Measurements from ENCODE around the gene RBM28.

RBM28 gene, protein sequence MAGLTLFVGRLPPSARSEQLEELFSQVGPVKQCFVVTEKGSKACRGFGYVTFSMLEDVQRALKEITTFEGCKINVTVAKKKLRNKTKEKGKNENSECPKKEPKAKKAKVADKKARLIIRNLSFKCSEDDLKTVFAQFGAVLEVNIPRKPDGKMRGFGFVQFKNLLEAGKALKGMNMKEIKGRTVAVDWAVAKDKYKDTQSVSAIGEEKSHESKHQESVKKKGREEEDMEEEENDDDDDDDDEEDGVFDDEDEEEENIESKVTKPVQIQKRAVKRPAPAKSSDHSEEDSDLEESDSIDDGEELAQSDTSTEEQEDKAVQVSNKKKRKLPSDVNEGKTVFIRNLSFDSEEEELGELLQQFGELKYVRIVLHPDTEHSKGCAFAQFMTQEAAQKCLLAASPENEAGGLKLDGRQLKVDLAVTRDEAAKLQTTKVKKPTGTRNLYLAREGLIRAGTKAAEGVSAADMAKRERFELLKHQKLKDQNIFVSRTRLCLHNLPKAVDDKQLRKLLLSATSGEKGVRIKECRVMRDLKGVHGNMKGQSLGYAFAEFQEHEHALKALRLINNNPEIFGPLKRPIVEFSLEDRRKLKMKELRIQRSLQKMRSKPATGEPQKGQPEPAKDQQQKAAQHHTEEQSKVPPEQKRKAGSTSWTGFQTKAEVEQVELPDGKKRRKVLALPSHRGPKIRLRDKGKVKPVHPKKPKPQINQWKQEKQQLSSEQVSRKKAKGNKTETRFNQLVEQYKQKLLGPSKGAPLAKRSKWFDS

DNA sequence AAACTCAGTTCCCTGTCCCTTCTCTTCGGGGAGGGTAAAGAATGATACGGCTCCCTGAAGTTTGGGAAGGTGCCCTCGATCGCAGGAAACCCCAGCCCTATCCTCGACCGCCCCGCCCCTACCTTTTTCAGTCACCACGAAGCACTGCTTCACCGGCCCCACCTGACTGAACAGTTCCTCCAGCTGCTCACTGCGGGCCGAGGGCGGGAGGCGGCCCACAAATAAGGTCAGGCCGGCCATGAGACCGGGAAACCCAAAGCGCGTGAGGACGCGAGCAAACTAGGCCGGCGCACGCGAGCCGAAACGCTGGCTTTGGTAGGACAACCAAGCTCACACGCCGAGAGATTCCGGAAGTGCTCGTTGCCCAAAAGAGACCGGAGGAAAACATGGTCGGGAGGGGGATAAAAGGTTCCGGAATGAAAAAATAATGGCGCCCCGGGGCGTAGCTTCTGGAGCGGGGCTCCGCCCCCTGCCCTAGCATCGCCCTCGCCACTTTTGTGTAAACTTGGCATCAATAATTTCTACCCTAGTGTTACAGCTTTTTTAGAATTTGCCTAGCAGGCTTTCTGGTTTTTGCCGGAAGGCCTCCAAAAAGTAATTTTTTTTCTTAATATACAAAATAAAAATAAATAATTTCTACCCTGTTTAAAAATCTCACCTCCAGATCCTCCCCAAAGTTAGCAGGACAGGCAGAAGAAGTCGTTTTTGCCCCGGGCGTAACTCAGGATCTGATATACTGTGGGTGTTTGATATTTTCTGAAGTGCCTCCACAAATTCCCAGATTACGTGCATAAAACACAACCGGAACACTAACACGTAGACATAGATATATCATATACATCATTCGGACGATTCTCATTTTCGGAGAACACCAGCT, at the start of gene RBM28:
Gene RBM28, minus strand, starts transcription at position 355 of the 877 bp plus-strand sequence. Its CDS starts 115 bp downstream, at position 240.
- DNase-seq (ENCODE audit: low spot score): peak; percentile 97

DNA sequence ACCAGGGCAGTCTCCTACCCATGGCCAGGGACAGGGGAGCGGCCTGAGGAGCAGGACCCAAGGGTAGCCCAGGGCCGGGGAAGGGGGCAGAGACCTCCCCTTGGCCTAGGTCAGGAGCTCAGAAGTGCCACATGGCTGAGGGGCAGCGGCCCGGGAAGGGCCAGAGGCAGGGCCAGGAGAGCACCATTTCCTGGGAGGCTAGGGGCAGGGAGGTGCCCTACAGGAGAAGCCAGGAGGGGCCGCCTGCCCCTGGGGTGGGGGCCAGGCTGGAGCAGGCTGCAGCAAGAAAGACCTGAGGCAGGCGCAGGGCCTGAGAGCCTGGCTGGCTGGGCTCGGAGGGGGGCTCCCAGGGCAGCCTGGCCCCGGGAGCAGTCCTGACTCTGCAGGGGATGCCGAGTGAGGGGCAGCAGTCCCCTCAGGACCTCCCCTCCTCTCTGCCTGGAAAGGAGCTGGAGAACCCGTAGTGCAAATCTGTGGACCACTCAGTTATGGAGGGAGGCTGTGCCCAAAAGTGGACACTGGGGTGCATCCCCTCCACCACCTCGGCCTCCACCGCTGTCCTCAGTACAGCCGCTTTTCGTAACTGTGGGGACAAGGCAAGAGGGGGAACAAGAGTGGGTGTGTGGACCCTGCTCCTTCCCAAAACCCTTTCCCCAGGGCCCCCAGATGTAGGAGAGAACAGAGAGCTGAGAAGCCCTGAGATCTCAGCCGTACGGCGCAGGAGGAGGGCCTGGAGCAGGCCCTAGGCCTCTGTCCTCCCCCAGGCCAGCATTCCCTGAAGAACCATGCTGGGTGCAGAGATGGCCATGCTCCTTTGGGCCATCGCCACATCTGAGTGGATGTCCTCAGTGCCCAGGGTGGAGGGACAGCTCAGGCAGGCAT, 49.0 kb upstream of the RBM28 start:
- DNase-seq (ENCODE audit: low spot score): no peak

DNA sequence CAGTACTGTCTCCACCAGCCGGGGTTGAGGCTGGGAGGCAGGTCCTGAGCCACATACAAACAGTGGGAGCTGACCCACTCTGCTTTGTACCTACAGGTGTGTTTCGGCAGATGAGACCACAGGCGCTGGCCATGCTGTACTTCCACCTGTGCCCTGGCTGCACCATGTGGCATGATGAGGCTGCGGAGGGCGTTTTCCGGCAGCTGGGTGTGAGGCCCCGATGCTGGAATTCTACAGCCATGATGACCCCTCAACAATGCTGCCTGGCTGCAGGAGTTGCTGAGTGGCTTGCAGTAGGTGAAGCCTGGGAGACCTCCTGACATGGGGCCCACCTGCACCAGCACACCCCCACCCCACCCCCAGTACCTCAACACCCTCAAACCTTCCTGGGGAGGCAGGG, 48.1 kb upstream of the RBM28 start:
- no peak for DNase-seq (ENCODE audit: low spot score)

DNA sequence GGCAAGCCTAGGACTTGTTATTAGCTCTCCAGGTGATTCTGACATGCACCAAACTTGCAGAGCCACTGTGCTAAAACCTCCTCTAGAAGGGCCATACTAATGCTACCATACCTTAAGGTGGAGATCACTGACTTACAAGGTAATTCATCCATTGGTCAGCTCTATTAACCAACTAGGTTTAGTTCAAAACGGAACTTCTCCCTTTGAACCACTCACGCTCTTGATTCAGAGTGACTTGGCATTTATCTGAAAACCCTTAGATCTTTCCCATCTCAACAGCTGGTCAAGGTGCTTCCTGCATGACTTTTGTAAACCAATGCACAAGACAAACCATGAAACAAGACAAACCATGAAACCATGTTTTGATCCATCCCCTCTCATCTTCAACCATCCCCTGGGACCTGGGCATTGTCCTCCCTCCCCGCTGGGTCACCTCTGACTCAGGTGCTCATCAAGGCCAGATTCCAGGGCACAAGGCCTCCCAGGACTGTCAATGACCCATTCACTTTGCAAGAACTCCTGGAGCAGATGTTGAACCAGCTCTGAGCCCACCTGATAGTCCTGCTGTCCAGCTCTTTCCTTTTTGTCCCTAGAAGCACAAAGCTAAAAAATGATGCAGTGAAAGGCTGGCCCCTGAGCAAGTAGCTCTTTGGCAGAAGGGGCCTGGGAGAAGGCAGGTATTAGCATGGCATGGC, 47.3 kb upstream of the RBM28 start:
- no peak for DNase-seq (ENCODE audit: low spot score)

DNA sequence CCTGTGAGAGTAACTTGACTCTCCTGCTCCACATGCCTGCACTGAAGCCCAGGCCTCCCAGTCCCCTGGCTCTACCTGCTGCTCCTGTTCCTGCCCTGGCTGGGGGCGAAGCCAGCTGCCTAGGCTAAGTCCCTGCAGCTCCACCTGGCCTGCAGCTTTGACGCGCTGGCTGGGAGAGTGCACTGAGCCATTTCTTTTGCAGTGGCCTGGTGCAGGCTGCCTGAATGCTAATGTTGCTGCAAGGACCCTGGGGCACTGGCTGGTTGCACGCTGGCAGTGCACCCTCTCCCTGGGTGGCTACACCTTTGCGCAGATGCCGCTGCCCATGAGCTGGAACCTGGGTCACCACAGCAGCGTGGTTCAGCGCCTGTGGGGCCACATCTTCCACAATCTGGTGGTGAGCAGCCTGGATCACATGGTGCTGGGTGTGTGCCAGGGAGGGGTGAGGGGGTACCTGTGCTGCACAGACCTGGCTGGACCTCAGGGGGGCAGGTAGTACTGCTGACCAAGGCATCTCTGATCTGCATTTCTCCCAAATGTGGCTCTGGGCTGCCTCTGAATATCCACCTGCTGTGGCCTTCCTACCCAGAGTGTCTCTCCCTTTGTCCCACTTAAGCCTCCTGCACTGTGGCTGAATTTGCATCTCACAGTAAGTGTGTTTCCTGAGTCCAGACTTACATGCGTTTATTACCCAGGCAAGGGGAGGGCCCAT, 46.1 kb upstream of the RBM28 start:
- no peak for DNase-seq (ENCODE audit: low spot score)

DNA sequence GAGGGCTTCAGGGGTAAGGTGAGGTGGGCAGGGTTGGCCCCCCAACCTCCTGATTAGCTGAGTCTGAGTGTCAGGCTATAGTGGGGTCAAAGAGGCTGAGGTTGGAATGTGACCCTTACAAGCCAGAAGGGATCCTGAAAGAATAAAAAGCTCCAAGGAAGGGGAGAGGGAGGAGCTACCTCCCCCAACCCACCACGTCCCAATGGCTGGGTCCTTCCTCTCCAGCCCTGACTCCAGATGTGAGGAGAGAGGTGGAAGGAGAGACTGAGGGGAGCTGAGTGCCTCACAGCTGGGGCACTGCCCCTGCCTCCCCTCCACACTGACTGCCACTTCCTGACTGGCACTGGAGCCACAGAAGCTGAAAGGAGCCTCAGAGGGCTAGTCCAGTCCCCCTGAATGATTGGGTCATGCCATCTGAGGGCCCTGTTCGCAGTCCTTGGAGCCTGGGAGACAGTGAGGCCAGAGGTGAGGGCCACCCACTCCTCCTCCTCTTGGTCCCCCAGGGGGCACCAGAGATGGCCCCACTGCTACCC, 45.4 kb upstream of the RBM28 start:
- DNase-seq (ENCODE audit: low spot score): no peak

DNA sequence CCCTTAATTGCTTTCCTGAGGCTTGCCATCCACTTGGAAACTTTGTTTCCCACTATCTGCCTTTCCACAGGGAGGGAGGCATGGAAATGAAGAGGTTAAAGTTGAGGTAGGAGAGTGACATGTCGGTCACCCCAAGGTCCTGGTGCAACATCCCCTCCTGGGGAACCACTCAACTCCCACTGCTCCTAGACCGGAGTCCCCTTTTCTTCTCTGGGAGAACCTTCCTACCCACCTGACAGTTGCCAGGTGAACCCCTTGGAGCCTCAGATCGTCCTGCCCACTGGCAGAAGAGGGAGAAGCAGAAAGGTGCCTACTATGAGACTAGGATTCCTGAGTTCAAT, 44.4 kb upstream of the RBM28 start:
- DNase-seq (ENCODE audit: low spot score): no peak

DNA sequence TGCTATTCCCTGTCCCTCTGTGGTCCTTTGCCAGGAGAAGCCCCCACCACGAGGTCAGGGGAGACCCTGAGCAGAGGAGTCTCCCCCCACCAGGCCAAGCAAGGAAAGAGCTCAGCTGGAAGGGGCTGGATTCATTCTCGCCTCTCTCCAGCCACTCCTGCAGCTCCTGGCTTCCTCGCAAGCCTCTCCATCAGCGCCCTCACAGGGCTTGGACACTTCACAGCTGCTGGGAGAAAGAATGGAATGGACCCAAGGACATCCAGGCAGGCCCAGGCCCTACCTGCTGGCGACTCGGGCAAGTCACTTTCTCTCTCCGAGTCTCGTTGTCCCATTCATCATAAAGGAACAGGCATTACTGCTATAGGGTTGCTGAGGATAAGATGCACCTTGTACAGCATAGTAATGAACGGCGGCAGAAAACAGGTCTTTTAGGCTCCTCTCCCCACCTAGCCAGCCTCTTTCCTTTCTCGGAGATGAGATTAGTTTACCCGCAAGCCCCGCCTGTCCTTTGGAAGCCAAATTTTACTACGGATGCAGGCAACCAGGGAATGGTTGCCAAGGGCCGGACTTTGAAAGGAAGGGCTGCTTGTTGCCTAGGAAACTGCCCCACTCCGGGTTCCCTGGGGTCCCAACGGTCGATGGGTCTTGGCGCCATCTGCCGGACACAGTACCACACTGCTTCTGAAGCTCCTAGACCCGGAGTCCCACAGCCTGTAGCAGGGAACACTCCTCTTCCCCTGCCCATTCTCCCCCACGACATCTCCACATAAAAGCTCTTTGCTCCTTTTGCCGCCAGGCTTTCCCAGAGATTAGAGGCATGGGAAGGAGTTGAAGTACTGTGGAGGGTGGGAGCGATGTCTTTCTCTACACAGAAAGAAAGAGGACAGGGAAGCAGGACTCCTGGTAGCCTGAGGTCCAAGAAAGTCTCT, 43.8 kb upstream of the RBM28 start:
- peak; percentile 94 for DNase-seq (ENCODE audit: low spot score)

DNA sequence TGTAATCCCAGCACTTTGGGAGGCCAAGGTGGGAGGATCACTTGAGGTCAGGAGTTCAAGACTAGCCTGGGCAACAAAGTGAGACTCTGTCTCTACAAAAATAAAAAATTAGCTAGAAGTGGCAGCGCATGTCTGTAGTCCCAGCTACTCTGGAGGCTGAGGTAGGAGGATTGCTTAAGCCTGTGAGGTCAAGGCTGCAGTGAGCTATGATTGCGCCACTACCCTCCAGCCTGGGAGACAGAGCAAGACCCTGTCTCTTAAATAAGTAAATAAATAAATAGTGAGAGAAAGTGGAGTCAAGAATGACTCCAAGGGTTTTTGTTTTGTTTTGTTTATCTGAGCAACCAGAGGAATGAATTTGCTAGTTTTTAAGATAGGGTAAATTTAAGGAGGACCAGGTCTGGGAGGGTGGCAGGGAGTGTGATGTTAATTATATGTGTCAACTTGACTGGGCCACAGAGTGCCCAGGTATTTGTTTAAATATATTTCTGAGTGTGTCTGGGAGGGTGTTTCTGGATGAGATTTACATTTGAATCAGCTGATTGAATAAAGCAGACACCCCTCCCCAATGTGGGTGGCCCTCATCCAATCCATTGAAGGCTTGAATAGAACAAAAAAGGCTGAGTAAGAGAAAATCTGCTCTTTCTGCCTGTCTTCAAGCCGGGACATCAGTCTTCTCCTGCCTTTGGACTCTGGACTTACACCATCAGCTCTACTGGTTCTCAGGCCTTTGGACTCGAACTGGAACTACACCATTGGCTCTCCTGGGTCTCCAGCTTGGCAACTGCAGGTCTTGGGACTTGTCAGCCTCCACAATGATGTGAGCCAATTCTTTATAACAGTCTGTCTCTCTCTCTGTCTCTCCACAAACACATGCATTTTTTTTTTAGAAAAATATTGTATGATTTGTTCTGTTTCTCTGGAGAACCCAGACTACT, 42.5 kb upstream of the RBM28 start:
- no peak for DNase-seq (ENCODE audit: low spot score)

DNA sequence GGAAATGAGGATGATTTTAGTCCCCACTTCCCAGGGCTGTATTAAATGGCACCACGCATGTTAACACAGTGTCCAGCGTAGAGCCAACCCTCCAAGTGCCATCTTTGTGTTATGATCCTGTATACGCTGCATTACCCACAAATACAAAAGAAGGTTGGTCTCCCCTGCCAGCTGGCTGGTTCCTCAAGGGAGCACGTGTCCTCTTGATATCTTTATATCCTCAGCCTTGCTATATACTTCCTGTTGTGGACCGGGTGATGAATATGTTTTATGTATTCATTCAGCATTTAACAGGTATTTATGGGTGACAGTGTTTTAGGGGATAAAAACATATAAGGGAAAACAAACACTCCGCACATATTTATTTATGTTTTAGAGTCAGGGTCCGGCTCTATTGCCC, 41.0 kb upstream of the RBM28 start:
- DNase-seq (ENCODE audit: low spot score): no peak

DNA sequence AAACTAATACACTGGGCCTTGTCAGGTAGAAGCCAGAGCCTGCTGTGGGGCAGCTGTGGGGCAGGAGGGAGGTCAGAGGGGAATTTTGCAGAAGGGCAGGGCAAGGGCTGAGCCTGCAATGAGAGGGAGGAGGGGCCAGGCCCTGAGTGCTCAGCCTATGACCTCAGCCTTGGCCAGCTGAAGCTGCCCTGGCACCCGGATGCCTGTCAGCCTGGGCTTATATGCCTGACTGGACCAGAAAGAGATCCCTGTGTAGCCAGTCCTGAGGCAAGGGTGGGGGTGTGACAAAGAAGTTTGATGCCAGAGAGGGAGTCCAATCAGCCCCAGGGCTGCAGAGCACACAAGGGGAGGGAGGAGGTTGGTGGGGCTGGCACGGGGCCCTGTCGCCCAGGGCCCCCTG, 40.1 kb upstream of the RBM28 start:
- no peak for DNase-seq (ENCODE audit: low spot score)

DNA sequence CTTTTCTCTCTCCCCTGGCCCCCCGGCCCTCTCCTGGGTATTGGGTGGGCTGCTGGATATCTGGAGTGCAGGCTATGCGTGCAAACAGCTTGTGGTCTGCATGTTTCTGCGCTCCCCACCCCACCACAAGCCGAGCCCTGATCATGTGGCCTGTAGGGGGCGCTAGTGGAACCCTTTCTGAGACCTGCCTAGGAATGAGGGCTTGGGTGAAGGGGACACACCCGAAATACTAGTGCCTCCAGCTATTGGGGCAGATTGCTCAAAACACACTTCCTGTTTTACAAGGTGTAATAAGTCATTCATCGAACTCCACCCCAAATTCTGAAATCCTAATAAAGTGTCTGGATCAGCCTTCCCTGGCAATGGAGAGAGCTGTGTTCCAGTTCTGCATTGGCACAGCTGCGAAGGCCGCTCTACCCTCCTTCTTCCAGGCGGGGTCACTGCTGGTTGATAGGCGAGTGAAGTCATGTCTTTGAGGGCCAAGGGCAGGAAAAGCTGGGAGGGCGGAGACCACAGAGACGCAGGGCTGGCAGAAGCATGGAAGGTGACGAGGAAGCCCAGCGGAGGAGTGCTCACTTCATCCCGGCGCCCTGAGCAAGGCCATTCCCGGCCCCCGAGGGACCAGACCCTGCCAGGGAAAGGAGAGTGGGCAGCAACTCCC, 37.6 kb upstream of the RBM28 start:
- no peak for DNase-seq (ENCODE audit: low spot score)

DNA sequence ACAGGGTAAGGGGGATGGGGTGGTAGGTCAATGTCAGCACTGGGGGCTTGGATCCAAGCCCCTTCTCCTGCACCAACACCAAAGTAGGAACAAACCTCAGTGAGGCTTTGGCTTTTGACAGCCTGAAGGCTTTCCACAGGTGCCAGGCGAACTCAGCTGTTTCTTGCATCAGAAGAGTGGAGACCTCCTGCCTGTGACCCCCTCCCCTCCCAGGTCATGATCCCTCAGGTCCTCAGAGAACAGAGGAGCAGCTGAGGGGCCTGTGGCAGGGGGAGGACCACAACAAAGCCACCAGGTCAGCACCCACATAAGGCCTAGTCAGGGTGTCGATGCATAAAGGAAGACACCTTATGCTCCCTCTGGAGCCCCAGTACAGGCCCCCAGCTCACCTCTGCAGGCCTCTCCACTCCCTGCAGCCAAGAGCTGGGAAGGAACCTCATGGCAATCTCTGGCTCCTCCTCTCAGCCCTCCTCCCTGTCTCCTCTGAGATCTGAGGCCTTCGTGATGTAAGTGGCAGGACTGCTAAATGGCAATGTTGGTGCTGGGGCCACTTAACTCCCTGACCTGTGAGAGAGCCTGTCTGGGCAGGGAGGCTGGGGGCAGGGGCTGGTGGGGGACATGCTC, 36.9 kb upstream of the RBM28 start:
- DNase-seq (ENCODE audit: low spot score): no peak

DNA sequence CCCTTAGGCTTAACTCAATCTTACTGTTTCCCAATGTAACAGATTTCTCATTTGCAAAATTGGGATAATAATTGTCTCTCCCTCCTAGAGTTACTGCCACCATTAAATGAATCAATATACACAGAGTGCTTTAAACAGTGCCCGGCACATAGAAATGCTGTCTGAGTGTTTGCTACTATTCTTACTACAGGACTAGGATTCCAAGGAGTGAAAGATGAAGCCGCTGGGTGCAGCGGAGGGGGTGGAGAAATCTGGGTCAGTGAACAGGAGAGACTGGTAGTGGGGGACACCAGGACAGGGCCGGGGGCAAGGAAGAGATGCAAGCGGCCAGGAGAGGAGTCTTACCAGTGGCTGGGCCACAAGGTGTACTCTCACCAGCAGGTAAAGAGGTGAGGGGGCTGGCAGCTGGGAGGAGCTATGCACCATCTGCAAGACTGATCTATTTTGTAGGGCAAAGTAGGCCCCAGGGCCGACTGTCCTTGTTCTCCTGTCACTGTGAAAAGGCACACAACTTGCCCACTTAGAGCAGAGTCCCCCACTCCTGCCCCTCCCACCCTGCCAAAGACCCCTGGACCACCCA, 36.3 kb upstream of the RBM28 start:
- no peak for DNase-seq (ENCODE audit: low spot score)

DNA sequence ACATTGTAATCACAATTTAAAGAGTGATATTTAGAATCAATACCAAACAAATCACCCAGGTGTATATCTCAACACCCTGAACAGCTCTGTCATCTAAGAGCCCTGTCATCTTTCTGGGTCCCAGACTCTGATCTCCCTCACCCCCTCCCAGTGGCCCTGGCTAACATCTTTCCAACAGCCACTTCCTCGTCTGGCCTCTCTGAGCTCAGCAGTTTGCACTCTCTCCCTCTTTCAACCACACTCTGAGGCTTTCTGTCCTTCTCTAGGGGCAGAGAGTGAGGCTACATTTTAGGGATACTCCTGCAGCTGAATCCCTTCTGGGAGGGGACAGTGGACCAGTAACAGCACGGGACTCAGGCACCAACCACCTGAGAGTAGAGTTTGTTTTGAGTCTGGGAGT, 34.9 kb upstream of the RBM28 start:
- no peak for DNase-seq (ENCODE audit: low spot score)

DNA sequence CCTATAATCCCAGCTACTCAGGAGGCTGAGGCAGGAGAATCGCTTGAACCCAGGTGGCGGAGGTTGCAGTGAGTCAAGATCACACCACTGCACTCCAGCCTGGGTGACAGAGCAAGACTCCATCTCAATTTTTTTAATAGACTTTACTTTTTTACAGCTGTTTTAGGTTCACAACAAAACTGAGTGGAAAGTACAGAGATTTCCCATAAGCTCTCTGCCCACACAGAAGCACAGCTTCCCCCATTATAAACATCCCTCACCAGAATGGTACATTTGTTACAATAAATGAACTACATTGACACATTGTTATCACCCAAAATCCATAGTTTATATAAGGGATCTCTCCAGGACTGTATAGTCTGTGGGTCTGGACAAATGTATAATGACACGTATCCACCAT, 32.4 kb upstream of the RBM28 start:
- DNase-seq (ENCODE audit: low spot score): no peak
